Panc1 (cell line): ENCODE results near the gene WNT10A. TPM values are rescaled to one million over a fixed set of nuclear protein-coding genes. Genes with fewer than 3 reads are reported as not detected.

Experiments used
- ATAC-seq: fragments of 200-7000 bp; cut with Tn5 transposase; 2 replicates; pipeline ENCODE4 v1.9.1; 2020; ENCODE audit warnings: mild to moderate bottlenecking, moderate library complexity
- BruUV-seq: library from RNA; stranded (reverse); fragments of 400-500 nt; replicated peaks from 2 replicates; lab custom pipeline; 2021; lab: Mats Ljungman, UMichigan
- CTCF ChIA-PET: fragments of 300-600 bp; sonication (Branson Sonifier 250); formaldehyde crosslinking; loops from one replicate; lab custom pipeline; 2022; ENCODE audit warnings: antibody characterized with exemption; lab: Charles Lee
- POLR2A ChIA-PET: fragments of 300-600 bp; sonication (Branson Sonifier 250); formaldehyde crosslinking; loops from one replicate; lab custom pipeline; 2022; ENCODE audit warnings: antibody characterized with exemption; lab: Charles Lee
- DNase-seq: peaks from one replicate; pipeline ENCODE4 v3.0.0-alpha.2; 2010; ENCODE audit warnings: low read depth, low spot score
- H3K27ac ChIP-seq: 2 replicates; pipeline ENCODE4 v1.5.1; 2011; ENCODE audit warnings: mild to moderate bottlenecking, low read length, inconsistent platforms
- H3K27me3 ChIP-seq: fragments of 200-500 bp; sonication (Bioruptor generic); 2 replicates; pipeline ENCODE4 v1.6.0; 2014; ENCODE audit warnings: low read length, inconsistent platforms; ENCODE audit not compliant: control insufficient read depth, insufficient read depth
- H3K36me3 ChIP-seq: fragments of 200-500 bp; sonication (Bioruptor generic); 2 replicates; pipeline ENCODE4 v1.5.1; 2014; ENCODE audit warnings: inconsistent platforms, mild to moderate bottlenecking, low read length, moderate library complexity; ENCODE audit not compliant: control insufficient read depth, insufficient read depth
- H3K4me1 ChIP-seq: 2 replicates; pipeline ENCODE4 v1.5.1; 2011; ENCODE audit warnings: inconsistent platforms, mild to moderate bottlenecking, low read length, moderate library complexity; ENCODE audit not compliant: control insufficient read depth, insufficient read depth
- H3K4me3 ChIP-seq, 2 experiments: 2 replicates each; pipeline ENCODE4 v1.5.1; 2011 to 2012; ENCODE audit warnings: low read depth in 2 of 2, low read length in 2 of 2, mild to moderate bottlenecking in 2 of 2, inconsistent platforms in 1 of 2, moderate library complexity in 1 of 2
- H3K9me3 ChIP-seq: fragments of 200-500 bp; sonication (Bioruptor generic); 2 replicates; pipeline ENCODE4 v1.5.1; 2014; ENCODE audit warnings: low read depth, mild to moderate bottlenecking, inconsistent platforms, low read length, moderate library complexity; ENCODE audit not compliant: control insufficient read depth, insufficient read depth
- CTCF ChIP-seq: fragments of 450-650 bp; IDR thresholded peaks from 2 replicates; pipeline ENCODE4 v1.5.1; 2017; ENCODE audit warnings: mild to moderate bottlenecking
- POLR2AphosphoS5 ChIP-seq: IDR thresholded peaks from 2 replicates; pipeline ENCODE4 v1.6.1; 2012; ENCODE audit warnings: mild to moderate bottlenecking, low read depth, low read length, moderate library complexity
- REST ChIP-seq, 2 experiments: IDR thresholded peaks; 2 replicates each; pipeline ENCODE4 v1.6.1; 2011 to 2012; ENCODE audit warnings: low read depth in 2 of 2, control low read depth in 1 of 2, low read length in 1 of 2, mild to moderate bottlenecking in 1 of 2, moderate library complexity in 1 of 2; ENCODE audit not compliant: insufficient read depth in 1 of 2
- SIN3A ChIP-seq: IDR thresholded peaks from 2 replicates; pipeline ENCODE4 v1.6.1; 2012; ENCODE audit warnings: low read depth, mild to moderate bottlenecking, low read length, moderate library complexity, borderline replicate concordance; ENCODE audit not compliant: insufficient read depth
- TCF7L2 ChIP-seq: IDR thresholded peaks from 2 replicates; pipeline ENCODE4 v1.6.1; 2011; ENCODE audit warnings: mild to moderate bottlenecking, low read depth, low read length, inconsistent platforms
- in situ Hi-C: cut with HindIII; loops from 2 replicates; pipeline ENCODE4 v1.10.0; 2016; ENCODE audit warnings: low sequenced_read_pairs, low pct_unique_long_range_greater_than_20kb
- intact Hi-C: fragments of 100-400 bp; cut with micrococcal nuclease; formaldehyde crosslinking; loops from one replicate; pipeline ENCODE4 v1.10.0; 2022; ENCODE audit not compliant: unreplicated experiment
- total RNA-seq: library from RNA; stranded (reverse); gene quantifications from one replicate; pipeline ENCODE4 v1.2.1, GENCODE V29; 2021; ENCODE audit not compliant: unreplicated experiment

WNT10A gene
- total RNA-seq, 1 experiment from 2014 or later: 9.2 TPM

GRCh38 chr2:218885981-218886947, 5.6 kb downstream of the WNT10A start:
- BruUV-seq: no TSS peak

More at GRCh38 chr2:218885981-218886947, 5.6 kb downstream of the WNT10A start:
- DNase-seq: no peak
- intact Hi-C loops: no loop called here
- Histone ChIP-seq H3K4me1 (peaks cover 8% of the 10 kb centered on the region), H3K36me3 (no peaks in the 10 kb centered on the region), H3K9me3 (no peaks in the 10 kb centered on the region), H3K27me3 (no peaks in the 10 kb centered on the region), H3K4me3 (no peak overlapping the region), H3K27ac (no peak overlapping the region)
- CTCF ChIA-PET: interaction anchor here (0.6 to 1.7 kb wide), 2 partner anchors 10 to 142 kb away, joined by 6 to 14 read pairs; no protein-coding TSS in a partner anchor
- ATAC-seq: no peak
- POLR2A ChIA-PET: no interaction called here
- TF ChIP-seq POLR2AphosphoS5 (no peak), TCF7L2 (no peak), REST (IDR thresholded peaks at IDR 0.05; ENCODE audit: insufficient read depth in 1 of 2, low read depth in 2 of 2, low read length in 1 of 2) (no peak), CTCF (no peak), SIN3A (no peak)
- in situ Hi-C loops: no loop called here
